GM12891 (cell line): ENCODE results near the gene AFDN.

Experiments
- DNase-seq: peaks from one replicate; pipeline ENCODE4 v3.0.0; 2011; ENCODE audit warnings: low spot score; ENCODE audit not compliant: insufficient read length
- FAIRE-seq: peaks from 2 replicates; lab custom pipeline; 2011; peaks lifted over from hg19 to GRCh38; lab: Jason Lieb, UNC
- PAX5 ChIP-seq: IDR thresholded peaks from 2 replicates; pipeline ENCODE4 v1.6.1; 2011; ENCODE audit warnings: low read length, moderate library complexity, mild to moderate bottlenecking; ENCODE audit not compliant: insufficient read depth, severe bottlenecking
- POLR2A ChIP-seq: IDR thresholded peaks from 2 replicates; pipeline ENCODE4 v1.6.1; 2011; ENCODE audit warnings: low read depth, low read length, control low read depth
- POLR2AphosphoS5 ChIP-seq: IDR thresholded peaks from 2 replicates; pipeline ENCODE4 v1.6.1; 2011; ENCODE audit warnings: low read depth, low read length, control low read depth
- POU2F2 ChIP-seq: IDR thresholded peaks from 2 replicates; pipeline ENCODE4 v1.6.1; 2011; ENCODE audit warnings: low read depth, mild to moderate bottlenecking, control low read depth, low read length, moderate library complexity
- SPI1 ChIP-seq: IDR thresholded peaks from 2 replicates; pipeline ENCODE4 v1.6.1; 2011; ENCODE audit warnings: low read depth, low read length, control low read depth
- TAF1 ChIP-seq: IDR thresholded peaks from 2 replicates; pipeline ENCODE4 v1.6.1; 2011; ENCODE audit warnings: low read depth, low read length, control low read depth

Gene AFDN

DNA sequence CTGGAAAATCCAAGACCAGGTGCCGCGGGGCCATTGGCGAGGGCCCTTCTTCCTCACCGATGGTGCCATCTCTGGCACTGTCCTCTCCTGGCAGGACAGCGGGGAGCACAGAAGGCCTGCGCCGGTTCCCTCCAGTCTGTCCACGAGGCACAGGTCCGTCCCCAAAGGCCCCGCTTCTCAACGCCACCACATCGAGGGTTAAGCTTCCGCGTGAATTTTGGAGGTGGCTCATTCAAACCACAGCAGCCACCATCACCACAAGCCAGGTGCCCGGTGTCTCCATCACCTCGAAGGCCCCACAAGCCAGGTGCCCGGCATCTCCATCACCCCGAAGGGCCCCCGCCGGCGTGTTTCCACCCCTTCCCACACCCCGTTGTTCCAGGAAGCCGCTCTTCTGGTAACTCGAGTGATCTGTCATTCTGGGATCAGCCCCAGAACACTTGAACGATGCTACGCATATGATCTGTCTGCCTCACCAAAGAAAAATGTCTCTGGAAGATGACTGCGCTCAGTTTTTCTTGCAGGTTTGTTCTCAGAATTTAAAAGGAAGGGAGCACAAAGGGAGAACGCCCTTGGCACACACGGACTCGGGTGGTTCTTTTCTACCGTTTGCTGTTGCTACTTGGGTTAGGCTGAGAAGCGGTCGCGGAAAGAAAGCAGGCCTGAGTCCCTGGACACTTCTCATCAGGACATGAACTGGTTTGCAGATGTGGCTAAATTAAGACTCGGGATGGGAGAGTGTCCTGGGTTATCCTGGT, 160.9 kb downstream of the AFDN start:
- no peak for DNase-seq
- FAIRE-seq: no peak
- TF ChIP-seq SPI1: no peak
- no peak for TF ChIP-seq POLR2AphosphoS5
- TF ChIP-seq POLR2A: no peak
- TF ChIP-seq PAX5: no peak
- TF ChIP-seq POU2F2: no peak
- no peak for TF ChIP-seq TAF1

DNA sequence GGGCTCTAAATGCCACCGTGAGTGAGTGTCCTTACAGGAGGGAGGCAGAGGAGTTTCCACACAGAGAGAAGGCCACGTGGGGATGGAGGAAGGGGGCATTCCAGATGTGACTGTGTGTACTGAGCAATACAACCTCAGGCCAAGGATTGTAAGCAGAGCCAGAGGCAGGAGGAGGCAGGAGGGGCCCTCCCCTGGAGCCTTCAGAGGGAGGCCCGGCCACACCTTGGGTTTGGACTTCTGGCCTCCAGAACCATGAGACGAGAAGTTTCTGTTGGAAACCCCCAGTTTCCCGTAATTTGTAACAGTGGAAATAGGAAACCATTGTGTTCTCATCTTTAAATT, 161.4 kb downstream of the AFDN start:
- no peak for FAIRE-seq

DNA sequence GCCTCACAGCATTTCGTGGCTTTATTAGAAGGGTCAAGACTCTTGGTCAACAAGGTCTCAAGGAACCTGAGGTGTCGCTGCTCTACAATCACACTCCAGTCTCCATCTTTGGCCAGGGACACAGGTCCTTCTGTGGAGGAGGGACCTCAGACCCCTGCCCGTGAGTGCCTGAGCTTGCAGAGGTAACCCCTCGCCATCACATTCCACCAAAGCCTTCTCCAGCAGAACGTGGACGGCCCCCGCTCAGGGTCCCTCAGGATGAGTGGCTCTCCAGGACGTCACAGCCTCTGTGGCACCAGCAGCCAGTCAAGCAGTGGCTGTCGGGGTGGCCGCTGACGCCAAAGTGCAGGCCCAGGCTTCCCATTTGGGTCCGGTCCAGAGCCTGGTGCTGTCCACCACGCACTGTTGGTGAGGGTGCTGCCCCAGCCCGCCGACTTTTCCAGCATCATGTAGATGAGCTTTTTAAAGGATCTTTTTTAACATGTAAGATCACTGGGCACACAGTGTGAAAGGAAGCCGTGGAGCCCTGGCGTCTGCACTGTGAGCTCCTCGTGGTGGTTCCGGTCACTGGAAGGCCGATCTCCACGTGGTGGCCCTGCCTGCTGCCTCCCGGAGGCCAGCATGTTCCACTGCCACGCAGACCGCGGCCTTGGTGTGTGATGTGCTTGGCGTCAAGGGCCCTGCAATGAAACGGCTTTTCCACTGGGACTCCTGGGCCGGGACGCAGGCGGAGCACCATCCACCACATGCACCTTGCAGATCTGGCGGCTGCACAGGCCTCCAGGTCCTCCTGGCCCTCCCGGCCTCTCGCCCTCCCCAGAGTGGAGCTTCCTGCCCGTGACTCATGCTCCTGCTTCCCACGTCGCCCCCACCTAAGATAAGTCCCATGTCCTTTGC, 162.5 kb downstream of the AFDN start:
- TF ChIP-seq POU2F2 (no peak), POLR2AphosphoS5 (no peak)
- FAIRE-seq (no peak), DNase-seq (no peak)

More for the DNA sequence above, 161.4 kb downstream of the AFDN start:
- no peak for DNase-seq
- TF ChIP-seq POLR2AphosphoS5: no peak
- no peak for TF ChIP-seq POLR2A
- TF ChIP-seq SPI1: no peak
- no peak for TF ChIP-seq POU2F2
- TF ChIP-seq PAX5: no peak
- TF ChIP-seq TAF1: no peak

- TF ChIP-seq TAF1: no peak
- no peak for TF ChIP-seq PAX5
- TF ChIP-seq POLR2A: no peak
- no peak for TF ChIP-seq POLR2AphosphoS5
- TF ChIP-seq SPI1: no peak
- TF ChIP-seq POU2F2: no peak
- no peak for DNase-seq
- FAIRE-seq: no peak
Observed at GRCh38 chr6:167990016-167990945, 163.6 kb downstream of the AFDN start.

- no peak for DNase-seq
- FAIRE-seq: no peak
- no peak for TF ChIP-seq TAF1
Observed at GRCh38 chr6:167993169-167993568, 166.5 kb downstream of the AFDN start.

DNA sequence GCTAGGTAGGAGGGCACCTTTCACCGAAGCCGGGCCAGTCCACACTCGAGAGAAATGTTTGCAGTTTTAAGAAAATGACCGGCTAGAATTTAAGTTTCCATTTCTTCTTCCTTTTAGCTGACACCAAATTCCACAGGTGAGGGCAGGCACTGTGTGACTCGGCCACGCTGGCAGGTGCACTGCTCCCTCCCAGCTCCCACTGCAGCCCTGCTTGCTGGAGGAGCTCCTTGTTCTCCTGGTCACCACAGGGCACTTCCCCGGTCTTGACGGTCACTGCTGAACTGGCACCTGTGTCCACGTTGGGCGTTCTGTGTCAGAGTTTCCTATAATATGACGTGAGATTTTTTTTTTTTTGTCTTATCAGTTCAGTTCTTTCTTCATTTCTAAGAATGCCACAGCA, 167.1 kb downstream of the AFDN start:
- no peak for FAIRE-seq
- no peak for DNase-seq
- TF ChIP-seq SPI1 (no peak), POU2F2 (no peak), POLR2A (no peak), POLR2AphosphoS5 (no peak), TAF1 (no peak), PAX5 (no peak)

DNA sequence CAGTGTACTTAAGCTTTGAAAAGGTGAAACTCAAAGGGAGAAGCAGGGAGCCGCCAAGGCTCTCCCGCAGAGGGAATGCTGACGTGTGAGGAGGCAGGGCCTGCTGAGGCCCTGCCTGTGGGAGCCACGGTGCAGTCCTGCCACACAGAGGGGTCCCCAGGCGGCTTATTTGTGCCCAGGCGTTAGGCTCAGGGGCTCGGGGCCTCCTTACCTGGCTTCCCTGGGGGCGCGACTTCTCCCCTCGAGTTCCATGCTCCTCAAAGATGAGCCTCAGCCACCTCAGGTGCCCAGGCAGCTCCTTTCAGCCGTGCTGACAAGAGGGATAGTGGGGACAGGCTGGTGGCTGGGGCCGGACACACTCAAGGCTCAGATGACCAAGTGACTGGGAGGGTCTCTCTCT, 168.6 kb downstream of the AFDN start:
- no peak for FAIRE-seq
- DNase-seq: no peak
- no peak for TF ChIP-seq SPI1
- TF ChIP-seq POLR2AphosphoS5: no peak
- no peak for TF ChIP-seq TAF1
- TF ChIP-seq PAX5: no peak
- TF ChIP-seq POU2F2: no peak
- TF ChIP-seq POLR2A: no peak

DNA sequence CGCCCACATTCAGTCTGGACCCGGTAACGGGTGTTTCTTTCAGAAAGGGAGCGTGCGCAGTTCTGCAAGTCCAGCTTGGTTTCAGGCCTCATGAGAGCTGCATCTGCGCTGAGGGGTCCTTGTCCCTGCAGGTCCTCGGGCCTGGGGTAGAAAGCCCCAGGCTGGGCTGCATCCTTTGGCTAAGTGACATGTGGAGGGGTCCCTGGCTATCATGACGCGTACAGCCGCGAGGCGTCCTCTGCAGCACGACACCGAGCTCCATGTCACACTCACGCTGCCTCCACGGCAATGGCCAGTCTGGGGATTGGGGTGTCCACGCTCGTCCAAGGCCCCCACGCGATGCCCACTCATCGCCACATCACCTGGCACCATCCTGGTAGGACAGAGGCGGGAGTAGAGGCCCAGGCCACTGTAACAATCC, 169.0 kb downstream of the AFDN start:
- TF ChIP-seq POLR2A (no peak), SPI1 (no peak), POU2F2 (no peak), PAX5 (no peak), POLR2AphosphoS5 (no peak), TAF1 (no peak)
- no peak for DNase-seq
- FAIRE-seq: no peak

- DNase-seq: no peak
- no peak for FAIRE-seq
- TF ChIP-seq TAF1 (no peak), POU2F2 (no peak), PAX5 (no peak), POLR2A (no peak), SPI1 (no peak), POLR2AphosphoS5 (no peak)
Observed at GRCh38 chr6:167996424-167997199, 169.9 kb downstream of the AFDN start.
